KMS-11 (cell line): ENCODE measurements around the gene UBE4A.

Experiments
- H2AFZ ChIP-seq: fragments of 200-600 bp; sonication (generic); 2 replicates; pipeline ENCODE4 v1.6.1; 2016; ENCODE audit warnings: antibody characterized with exemption, mixed run types, low read depth
- H3K27ac ChIP-seq: fragments of 200-600 bp; sonication (generic); 2 replicates; pipeline ENCODE4 v1.6.1; 2016; ENCODE audit warnings: mild to moderate bottlenecking, mixed run types
- H3K27me3 ChIP-seq: fragments of 200-600 bp; sonication (generic); 2 replicates; pipeline ENCODE4 v1.6.1; 2017; ENCODE audit warnings: mild to moderate bottlenecking, low read depth, mixed run types, moderate library complexity; ENCODE audit not compliant: insufficient read depth
- H3K36me3 ChIP-seq: fragments of 200-600 bp; sonication (generic); 2 replicates; pipeline ENCODE4 v1.6.1; 2017; ENCODE audit warnings: mild to moderate bottlenecking, mixed run types; ENCODE audit not compliant: insufficient read depth
- H3K4me1 ChIP-seq: fragments of 200-600 bp; sonication (generic); 2 replicates; pipeline ENCODE4 v1.6.1; 2016; ENCODE audit warnings: mild to moderate bottlenecking, low read depth, mixed run types; ENCODE audit not compliant: poor library complexity, severe bottlenecking
- H3K4me2 ChIP-seq: fragments of 200-600 bp; sonication (generic); 2 replicates; pipeline ENCODE4 v1.7.0; 2016; ENCODE audit warnings: mild to moderate bottlenecking, mixed run types
- H3K4me3 ChIP-seq: fragments of 200-600 bp; sonication (generic); IDR thresholded peaks from 2 replicates; pipeline ENCODE4 v1.6.1; 2017; ENCODE audit warnings: low read depth, low read length, mixed read lengths; ENCODE audit not compliant: insufficient read depth
- H3K79me2 ChIP-seq: fragments of 200-600 bp; sonication (generic); 2 replicates; pipeline ENCODE4 v1.6.1; 2016; ENCODE audit warnings: low read depth, mixed run types; ENCODE audit not compliant: insufficient read depth
- H3K9ac ChIP-seq: fragments of 200-600 bp; sonication (generic); 2 replicates; pipeline ENCODE4 v1.6.1; 2016; ENCODE audit warnings: mild to moderate bottlenecking, mixed run types
- H4K20me1 ChIP-seq: fragments of 200-600 bp; sonication (generic); 2 replicates; pipeline ENCODE4 v1.6.1; 2016; ENCODE audit warnings: mild to moderate bottlenecking, mixed run types; ENCODE audit not compliant: insufficient read depth
- TF ChIP-seq, protein P1 (sequence below): fragments of 200-600 bp; sonication (generic); conservative IDR thresholded peaks from 2 replicates; pipeline ENCODE4 v1.6.1; 2017; ENCODE audit warnings: low read depth, mild to moderate bottlenecking, antibody characterized with exemption, low read length, moderate library complexity, mixed read lengths

The UBE4A gene

DNA sequence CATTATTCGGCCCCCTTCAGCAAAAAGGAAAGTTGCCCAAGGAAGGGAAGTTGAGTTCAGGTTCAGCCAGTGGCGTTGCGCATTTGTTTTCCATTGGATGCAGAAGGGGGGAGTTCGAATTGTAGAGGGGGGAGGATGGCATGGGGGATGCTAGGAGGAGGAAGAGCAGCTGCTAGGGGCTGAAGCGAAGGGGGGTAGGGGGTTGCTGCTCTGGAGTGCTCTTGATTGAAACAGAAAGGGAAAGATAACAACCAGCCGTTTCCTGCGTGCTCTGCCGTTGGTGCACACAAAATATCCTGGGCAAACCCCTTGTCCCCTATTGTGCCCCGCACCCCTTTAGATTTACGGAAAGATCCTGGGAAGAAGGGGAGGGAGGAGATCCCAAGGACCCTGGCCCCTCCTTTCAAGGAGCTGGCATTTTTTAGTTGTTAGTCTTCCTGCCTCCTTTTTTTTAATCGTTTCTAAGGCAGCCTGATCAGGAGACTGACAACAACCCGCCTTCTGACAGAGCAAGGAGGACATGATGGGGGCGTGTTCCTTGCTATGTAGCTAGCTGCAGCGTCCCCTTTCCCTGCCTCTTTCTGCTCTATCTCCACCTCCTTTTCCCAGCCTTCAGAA, 79.0 kb downstream of the UBE4A start:
- TF ChIP-seq, protein P1, sequence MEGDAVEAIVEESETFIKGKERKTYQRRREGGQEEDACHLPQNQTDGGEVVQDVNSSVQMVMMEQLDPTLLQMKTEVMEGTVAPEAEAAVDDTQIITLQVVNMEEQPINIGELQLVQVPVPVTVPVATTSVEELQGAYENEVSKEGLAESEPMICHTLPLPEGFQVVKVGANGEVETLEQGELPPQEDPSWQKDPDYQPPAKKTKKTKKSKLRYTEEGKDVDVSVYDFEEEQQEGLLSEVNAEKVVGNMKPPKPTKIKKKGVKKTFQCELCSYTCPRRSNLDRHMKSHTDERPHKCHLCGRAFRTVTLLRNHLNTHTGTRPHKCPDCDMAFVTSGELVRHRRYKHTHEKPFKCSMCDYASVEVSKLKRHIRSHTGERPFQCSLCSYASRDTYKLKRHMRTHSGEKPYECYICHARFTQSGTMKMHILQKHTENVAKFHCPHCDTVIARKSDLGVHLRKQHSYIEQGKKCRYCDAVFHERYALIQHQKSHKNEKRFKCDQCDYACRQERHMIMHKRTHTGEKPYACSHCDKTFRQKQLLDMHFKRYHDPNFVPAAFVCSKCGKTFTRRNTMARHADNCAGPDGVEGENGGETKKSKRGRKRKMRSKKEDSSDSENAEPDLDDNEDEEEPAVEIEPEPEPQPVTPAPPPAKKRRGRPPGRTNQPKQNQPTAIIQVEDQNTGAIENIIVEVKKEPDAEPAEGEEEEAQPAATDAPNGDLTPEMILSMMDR, result no peak
- Histone ChIP-seq H3K36me3 (no peaks in the 10 kb centered on the region), H3K79me2 (peaks cover 67% of the 10 kb centered on the region), H4K20me1 (peaks cover 11% of the 10 kb centered on the region), H3K4me1 (peaks cover 50% of the 10 kb centered on the region), H3K4me3 (no peak overlapping the region), H3K4me2 (peak overlapping the region; percentile 90), H3K27me3 (no peaks in the 10 kb centered on the region), H2AFZ (no peak overlapping the region), H3K27ac (peak overlapping the region; percentile 49), H3K9ac (peak overlapping the region; percentile 12; the same call in 1 of the 2 replicates)

DNA sequence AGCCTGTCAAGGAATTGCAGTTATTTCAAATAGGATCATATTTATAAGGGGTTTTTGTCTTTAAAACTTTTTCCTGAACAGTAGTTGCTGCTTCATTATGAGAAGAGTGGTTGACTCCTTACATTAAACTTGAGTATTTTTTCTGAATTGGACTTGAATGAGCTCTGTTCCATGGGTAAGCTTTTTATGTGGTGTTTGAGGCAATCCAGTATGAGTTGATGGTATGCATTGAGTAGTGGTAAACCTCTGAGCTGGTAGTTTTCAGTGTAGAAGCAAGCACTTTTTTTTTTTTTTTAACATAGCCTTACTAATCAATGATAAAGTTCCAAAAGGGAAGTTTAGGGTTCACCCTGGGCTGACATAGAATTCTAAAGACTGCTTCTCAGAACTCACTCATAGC, 80.2 kb downstream of the UBE4A start:
- Histone ChIP-seq H3K79me2 (peaks cover 79% of the 10 kb centered on the region), H3K27ac (no peak overlapping the region; the same call in 1 of the 2 replicates), H3K27me3 (no peaks in the 10 kb centered on the region), H2AFZ (no peak overlapping the region), H3K4me3 (no peak overlapping the region), H3K4me2 (peak overlapping the region; percentile 90; the same call in 1 of the 2 replicates), H4K20me1 (peaks cover 11% of the 10 kb centered on the region), H3K4me1 (peaks cover 58% of the 10 kb centered on the region), H3K9ac (peak overlapping the region; percentile 5; the same call in 1 of the 2 replicates), H3K36me3 (no peaks in the 10 kb centered on the region)
- TF ChIP-seq, protein P1, result no peak

DNA sequence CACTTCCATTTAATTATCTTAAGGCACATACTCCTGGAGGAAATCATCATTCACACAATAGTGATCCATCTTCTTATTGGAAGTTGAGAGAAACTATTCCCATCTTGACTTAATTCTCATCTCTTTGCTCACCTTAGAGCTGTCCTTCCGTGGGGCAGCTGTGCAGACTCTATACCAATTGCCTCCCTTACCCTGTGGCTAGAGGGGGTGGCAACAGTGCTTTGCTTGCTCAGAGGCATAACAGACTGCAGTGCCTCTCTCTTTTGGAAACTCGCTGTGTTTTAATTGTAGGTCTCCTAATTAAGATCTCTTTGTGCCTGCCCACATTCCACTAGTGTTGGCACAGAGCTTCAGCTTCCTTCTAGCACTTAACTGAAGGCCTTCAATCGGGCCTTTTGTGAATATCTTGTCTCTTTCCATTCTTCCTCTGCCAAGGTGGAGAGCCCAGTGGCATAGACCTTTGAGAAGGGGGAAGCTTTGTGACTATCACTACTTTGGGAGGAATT, 82.4 kb downstream of the UBE4A start:
- Histone ChIP-seq H3K4me1 (peaks cover 77% of the 10 kb centered on the region), H3K36me3 (no peaks in the 10 kb centered on the region), H3K27me3 (no peaks in the 10 kb centered on the region), H3K4me2 (peak overlapping the region; percentile 13; the same call in 1 of the 2 replicates), H3K4me3 (no peak overlapping the region), H3K27ac (no peak overlapping the region), H4K20me1 (peaks cover 11% of the 10 kb centered on the region), H3K79me2 (peaks cover 98% of the 10 kb centered on the region), H3K9ac (no peak overlapping the region), H2AFZ (no peak overlapping the region)
- TF ChIP-seq, protein P1, result no peak

DNA sequence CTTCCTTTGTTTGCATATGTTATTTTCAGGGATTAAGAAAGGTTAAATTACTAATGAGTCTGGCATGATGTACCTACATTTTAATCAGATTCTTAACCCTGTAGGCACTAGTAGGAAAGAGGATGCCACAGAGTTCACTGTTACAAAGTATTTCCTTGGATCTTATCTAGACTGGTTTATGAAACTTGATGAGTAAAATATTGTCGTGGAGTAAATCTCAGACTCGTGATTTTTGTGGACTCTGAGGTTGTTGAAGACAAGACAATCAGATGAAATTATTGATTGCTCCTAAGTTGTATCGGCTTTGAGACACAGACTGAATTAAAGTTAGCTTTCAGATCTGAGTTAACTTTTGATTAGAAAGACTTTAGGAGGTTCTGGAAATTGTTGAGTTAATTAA, 82.9 kb downstream of the UBE4A start:
- no peak overlapping the region for H3K9ac ChIP-seq
- H3K4me1 ChIP-seq, result peaks cover 82% of the 10 kb centered on the region
- H3K27ac ChIP-seq, result no peak overlapping the region
- H3K79me2 ChIP-seq, result peaks cover 98% of the 10 kb centered on the region
- TF ChIP-seq, protein P1, result no peak
- H3K36me3 ChIP-seq, result no peaks in the 10 kb centered on the region
- H3K4me3 ChIP-seq, result no peak overlapping the region
- no peak overlapping the region for H2AFZ ChIP-seq
- no peaks in the 10 kb centered on the region for H3K27me3 ChIP-seq
- H4K20me1 ChIP-seq, result peaks cover 11% of the 10 kb centered on the region
- peak overlapping the region; percentile 13; the same call in 1 of the 2 replicates for H3K4me2 ChIP-seq
